Spleen (tissue), 7 donors: ENCODE results near the gene PEAK1.

Source experiments
- POLR2AphosphoS5 ChIP-seq, 3 donors: sonication (generic); formaldehyde crosslinking; IDR thresholded peaks; one replicate each; pipeline ENCODE4 v1.5.1; 2017; ENCODE audit warnings: antibody characterized with exemption in 3 of 3
- TF ChIP-seq, protein P1 (sequence below), 11 experiments: fragments of 200-600 bp in 7 of 11; fragments of 450-650 bp in 4 of 11; sonication (generic) in 4 of 11; IDR thresholded peaks in 8 of 11; conservative IDR thresholded peaks in 3 of 11; 1 replicate in 7 of 11; 2 replicates in 4 of 11; pipeline versions ENCODE4 v1.4.0 to v1.8.0; 2016 to 2021; ENCODE audit warnings: antibody characterized with exemption in 11 of 11, inconsistent platforms in 4 of 11, mild to moderate bottlenecking in 1 of 11
- donor health status: DM: no; HTN: no; CAD: no; lungs with moderate emphysema.
- donor health status: DM: no; HTN: no; CAD: no.
- donor health status: DM: no; HTN: no; CAD: no.

DNA sequence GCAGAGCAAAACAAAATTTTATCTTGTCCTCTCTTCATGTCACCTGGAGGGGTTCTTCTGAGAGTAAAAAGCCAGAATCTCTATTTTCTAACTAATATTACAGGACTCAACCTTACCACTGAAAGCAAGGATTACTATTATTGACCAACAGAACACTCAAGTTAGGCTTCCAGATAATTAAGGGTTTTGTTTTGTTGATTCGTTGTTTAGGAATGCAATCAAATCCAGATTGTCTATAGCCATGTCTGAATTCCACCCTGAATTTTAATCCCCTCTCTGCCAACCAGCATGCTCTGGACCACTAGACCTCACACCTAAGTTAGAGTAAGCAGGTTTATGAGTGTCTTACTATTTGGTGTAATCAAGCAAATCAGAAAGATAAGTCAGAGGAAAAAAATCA is 90.7 kb downstream of the PEAK1 start:
- TF ChIP-seq, protein P1, sequence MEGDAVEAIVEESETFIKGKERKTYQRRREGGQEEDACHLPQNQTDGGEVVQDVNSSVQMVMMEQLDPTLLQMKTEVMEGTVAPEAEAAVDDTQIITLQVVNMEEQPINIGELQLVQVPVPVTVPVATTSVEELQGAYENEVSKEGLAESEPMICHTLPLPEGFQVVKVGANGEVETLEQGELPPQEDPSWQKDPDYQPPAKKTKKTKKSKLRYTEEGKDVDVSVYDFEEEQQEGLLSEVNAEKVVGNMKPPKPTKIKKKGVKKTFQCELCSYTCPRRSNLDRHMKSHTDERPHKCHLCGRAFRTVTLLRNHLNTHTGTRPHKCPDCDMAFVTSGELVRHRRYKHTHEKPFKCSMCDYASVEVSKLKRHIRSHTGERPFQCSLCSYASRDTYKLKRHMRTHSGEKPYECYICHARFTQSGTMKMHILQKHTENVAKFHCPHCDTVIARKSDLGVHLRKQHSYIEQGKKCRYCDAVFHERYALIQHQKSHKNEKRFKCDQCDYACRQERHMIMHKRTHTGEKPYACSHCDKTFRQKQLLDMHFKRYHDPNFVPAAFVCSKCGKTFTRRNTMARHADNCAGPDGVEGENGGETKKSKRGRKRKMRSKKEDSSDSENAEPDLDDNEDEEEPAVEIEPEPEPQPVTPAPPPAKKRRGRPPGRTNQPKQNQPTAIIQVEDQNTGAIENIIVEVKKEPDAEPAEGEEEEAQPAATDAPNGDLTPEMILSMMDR (IDR thresholded peaks at IDR 0.05 in 8 of 11, conservative IDR thresholded peaks at IDR 0.05 in 3 of 11) = no peak
- no peak for TF ChIP-seq POLR2AphosphoS5 (IDR thresholded peaks at IDR 0.05)
